NCI-H2227 (cell line): Measurements from ENCODE around the gene FTH1.
"Not testable (repeated sequence)": the region's sequence is repeated elsewhere in the genome, so short reads cannot be mapped to it uniquely, and the experiment has no call there.

Source experiments
- DNase-seq: peaks from one replicate; lab custom pipeline; 2025; ENCODE audit not compliant: unreplicated experiment; lab: John Stamatoyannopoulos, UW

Gene FTH1

GRCh38 chr11:61978703-61979661 is 11.5 kb upstream of the FTH1 start:
- no peak for DNase-seq

GRCh38 chr11:61976813-61977475 is 9.5 kb upstream of the FTH1 start:
- DNase-seq = no peak

- DNase-seq = no peak
Observed at GRCh38 chr11:61976420-61976800, 9.0 kb upstream of the FTH1 start.

- no peak for DNase-seq
Observed at GRCh38 chr11:61975638-61976419, 8.4 kb upstream of the FTH1 start.

GRCh38 chr11:61974766-61975631 is 7.6 kb upstream of the FTH1 start:
- DNase-seq = no peak

- no peak for DNase-seq
Observed at GRCh38 chr11:61973476-61974162, 6.2 kb upstream of the FTH1 start.

GRCh38 chr11:61972672-61973475 is 5.4 kb upstream of the FTH1 start:
- no peak for DNase-seq

- no peak for DNase-seq
Observed at GRCh38 chr11:61972112-61972671, 4.8 kb upstream of the FTH1 start.

- peak; percentile 86 for DNase-seq
Observed at GRCh38 chr11:61971248-61972111, 4.0 kb upstream of the FTH1 start.

GRCh38 chr11:61969838-61970662 is 2.6 kb upstream of the FTH1 start:
- DNase-seq = no peak

GRCh38 chr11:61969391-61969758 is 1.9 kb upstream of the FTH1 start:
- DNase-seq = no peak

- DNase-seq = no peak
Observed at GRCh38 chr11:61968758-61969390, 1.4 kb upstream of the FTH1 start.

GRCh38 chr11:61967924-61968757 is 707 bp upstream of the FTH1 start:
- DNase-seq = peak; percentile 66

GRCh38 chr11:61966734-61967115 is 709 bp downstream of the FTH1 start:
- no peak for DNase-seq

GRCh38 chr11:61964666-61965271 is 2.7 kb downstream of the FTH1 start:
- DNase-seq = not testable (repeated sequence)
